HepG2 (cell line): ENCODE measurements around the gene SLC39A2. TPM values are rescaled to one million over a fixed set of nuclear protein-coding genes. Genes with fewer than 3 reads are reported as not detected.

Experiments used
- ARNTL ChIP-seq: sonication (generic); formaldehyde crosslinking; IDR thresholded peaks from 2 replicates; pipeline ENCODE4 v1.4.0; 2020; ENCODE audit warnings: mild to moderate bottlenecking, missing genetic modification reagents
- ATF3 ChIP-seq: sonication (generic); formaldehyde crosslinking; IDR thresholded peaks from 2 replicates; pipeline ENCODE4 v1.4.0; 2020; ENCODE audit warnings: missing genetic modification reagents
- GMEB2 ChIP-seq: IDR thresholded peaks from 2 replicates; pipeline ENCODE4 v1.6.1; 2016; ENCODE audit warnings: missing biosample characterization, missing genetic modification reagents, low read depth
- HMG20B ChIP-seq: conservative IDR thresholded peaks from 2 replicates; pipeline ENCODE4 v1.6.1; 2016; ENCODE audit warnings: missing genetic modification reagents, missing compliant biosample characterization
- IRX3 ChIP-seq: sonication (generic); formaldehyde crosslinking; IDR thresholded peaks from 2 replicates; pipeline ENCODE4 v1.8.1; 2023; ENCODE audit warnings: mild to moderate bottlenecking, low read depth, missing genetic modification reagents, borderline replicate concordance
- KLF13 ChIP-seq: sonication (generic); formaldehyde crosslinking; IDR thresholded peaks from 2 replicates; pipeline ENCODE4 v1.4.0; 2020; ENCODE audit warnings: mild to moderate bottlenecking, missing genetic modification reagents
- MTERF4 ChIP-seq: sonication (generic); formaldehyde crosslinking; IDR thresholded peaks from 2 replicates; pipeline ENCODE4 v1.8.0; 2023; ENCODE audit warnings: mild to moderate bottlenecking, missing genetic modification reagents
- MYPOP ChIP-seq: sonication (generic); formaldehyde crosslinking; IDR thresholded peaks from 2 replicates; pipeline ENCODE4 v1.8.1; 2023; ENCODE audit warnings: mild to moderate bottlenecking, moderate library complexity, missing genetic modification reagents
- SAP130 ChIP-seq: IDR thresholded peaks from 2 replicates; pipeline ENCODE4 v1.6.1; 2016; ENCODE audit warnings: low read depth
- SNAI1 ChIP-seq: sonication (generic); formaldehyde crosslinking; IDR thresholded peaks from 2 replicates; pipeline ENCODE4 v1.5.0; 2020; ENCODE audit warnings: mild to moderate bottlenecking, missing genetic modification reagents, borderline replicate concordance
- SP4 ChIP-seq: sonication (generic); formaldehyde crosslinking; IDR thresholded peaks from 2 replicates; pipeline ENCODE4 v1.8.1; 2023; ENCODE audit warnings: mild to moderate bottlenecking, missing genetic modification reagents
- STAG1 ChIP-seq: sonication (generic); formaldehyde crosslinking; IDR thresholded peaks from 2 replicates; pipeline ENCODE4 v1.4.0; 2020; ENCODE audit warnings: missing genetic modification reagents
- TRIM22 ChIP-seq: fragments of 450-650 bp; IDR thresholded peaks from 2 replicates; pipeline ENCODE4 v1.6.1; 2017
- TRIM24 ChIP-seq: sonication (generic); formaldehyde crosslinking; IDR thresholded peaks from 2 replicates; pipeline ENCODE4 v1.8.0; 2022; ENCODE audit warnings: mild to moderate bottlenecking, missing genetic modification reagents
- ZBTB21 ChIP-seq: sonication (generic); formaldehyde crosslinking; IDR thresholded peaks from 2 replicates; pipeline ENCODE4 v1.4.0; 2020; ENCODE audit warnings: missing genetic modification reagents
- ZBTB38 ChIP-seq: sonication (generic); formaldehyde crosslinking; IDR thresholded peaks from 2 replicates; pipeline ENCODE4 v1.5.1; 2020; ENCODE audit warnings: mild to moderate bottlenecking, missing genetic modification reagents
- ZBTB46 ChIP-seq: sonication (generic); formaldehyde crosslinking; IDR thresholded peaks from 2 replicates; pipeline ENCODE4 v1.4.0; 2020; ENCODE audit warnings: mild to moderate bottlenecking, missing genetic modification reagents, borderline replicate concordance
- ZNF329 ChIP-seq: sonication (generic); formaldehyde crosslinking; IDR thresholded peaks from 2 replicates; pipeline ENCODE4 v1.9.0; 2021; ENCODE audit warnings: low read depth, mild to moderate bottlenecking, missing genetic modification reagents
- ZNF335 ChIP-seq: sonication (generic); formaldehyde crosslinking; IDR thresholded peaks from 2 replicates; pipeline ENCODE4 v1.4.0; 2020; ENCODE audit warnings: missing genetic modification reagents
- ZNF431 ChIP-seq: sonication (generic); formaldehyde crosslinking; IDR thresholded peaks from 2 replicates; pipeline ENCODE4 v1.9.0; 2022; ENCODE audit warnings: missing genetic modification reagents, low read depth, mild to moderate bottlenecking, borderline replicate concordance
- ZNF451 ChIP-seq: sonication (generic); formaldehyde crosslinking; IDR thresholded peaks from 2 replicates; pipeline ENCODE4 v1.5.0; 2020; ENCODE audit warnings: mild to moderate bottlenecking, missing genetic modification reagents
- ZNF720 ChIP-seq: sonication (generic); formaldehyde crosslinking; IDR thresholded peaks from 2 replicates; pipeline ENCODE4 v1.4.0; 2020; ENCODE audit warnings: missing genetic modification reagents
- ZNF772 ChIP-seq: sonication (generic); formaldehyde crosslinking; IDR thresholded peaks from 2 replicates; pipeline ENCODE4 v1.5.0; 2020; ENCODE audit warnings: mild to moderate bottlenecking, missing genetic modification reagents
- ZNF878 ChIP-seq: sonication (generic); formaldehyde crosslinking; IDR thresholded peaks from 2 replicates; pipeline ENCODE4 v1.8.1; 2023; ENCODE audit warnings: mild to moderate bottlenecking, missing genetic modification reagents, moderate library complexity
- ZSCAN20 ChIP-seq: sonication (generic); formaldehyde crosslinking; IDR thresholded peaks from 2 replicates; pipeline ENCODE4 v1.4.0; 2020; ENCODE audit warnings: missing genetic modification reagents, mild to moderate bottlenecking, borderline replicate concordance
- polyA plus RNA-seq, 8 experiments: library from polyadenylated mRNA; depleted of rRNA in 3 of 8; stranded (reverse) in 7 of 8; unstranded in 1 of 8; fragments of >200 nt; fragmentation: Illumina TruSeq in 4 of 8; extraction: Trizol in 4 of 8; gene quantifications; 2 replicates each; pipeline versions ENCODE4 v1.2.1 to v1.2.3, GENCODE V29; 2011 to 2016; ENCODE audit warnings: low read depth in 4 of 8, missing spikeins in 1 of 8, mixed read lengths in 1 of 8; ENCODE audit not compliant: insufficient read depth in 1 of 8
- total RNA-seq, 5 experiments: library from RNA; depleted of rRNA; stranded (reverse); fragments of >200 nt; fragmentation: Illumina TruSeq; extraction: Trizol; gene quantifications; 2 replicates each; pipeline ENCODE4 v1.2.3, GENCODE V29; 2016; ENCODE audit warnings: low read depth in 1 of 5

Gene SLC39A2
- total and polyA plus RNA-seq, 2 of the 13 experiments (the other 11 are each of a cell fraction or from before 2014, with no cell fraction given): 0.08 to 0.11 TPM

- TF ChIP-seq SAP130 (CRISPR knock-in tag) (peak; percentile 79), ZNF431 (no peak), HMG20B (CRISPR knock-in tag) (0 out of 2 replicates have a peak, but pooled peaks have one; percentile 44), ZSCAN20 (CRISPR knock-in tag) (no peak), STAG1 (CRISPR knock-in tag) (peak; percentile 99), ZBTB38 (CRISPR knock-in tag) (peak; percentile 32; the same call in 1 of the 2 replicates), SP4 (no peak), TRIM22 (no peak), ARNTL (CRISPR knock-in tag) (no peak), ZNF335 (CRISPR knock-in tag) (0 out of 2 replicates have a peak, but pooled peaks have one; percentile 48), ZBTB21 (CRISPR knock-in tag) (no peak), TRIM24 (CRISPR knock-in tag) (no peak), ZNF329 (CRISPR knock-in tag) (no peak), SNAI1 (CRISPR knock-in tag) (no peak), ZNF720 (CRISPR knock-in tag) (no peak), ZNF878 (CRISPR knock-in tag) (no peak), GMEB2 (CRISPR knock-in tag) (no peak), MTERF4 (no peak), IRX3 (CRISPR knock-in tag) (no peak), ZNF772 (CRISPR knock-in tag) (peak; percentile 51; the same call in 1 of the 2 replicates), ATF3 (0 out of 2 replicates have a peak, but pooled peaks have one; percentile 27), KLF13 (CRISPR knock-in tag) (no peak), ZBTB46 (CRISPR knock-in tag) (no peak), MYPOP (CRISPR knock-in tag) (no peak), ZNF451 (CRISPR knock-in tag) (no peak)
Measured at GRCh38 chr14:21014761-21015190, 15.7 kb downstream of the SLC39A2 start (continued).
